Breast epithelium (tissue), 3 donors: ENCODE data around the gene PDGFA.

Experiments
- POLR2AphosphoS5 ChIP-seq, 3 donors: sonication (generic); formaldehyde crosslinking; IDR thresholded peaks; one replicate each; pipeline ENCODE4 v1.6.1; 2017; ENCODE audit warnings: antibody characterized with exemption in 3 of 3
- TF ChIP-seq, protein P1 (sequence below), 3 donors: fragments of 450-650 bp; IDR thresholded peaks; one replicate each; pipeline ENCODE4 v1.5.1; 2016 to 2017; ENCODE audit warnings: antibody characterized with exemption in 3 of 3, mild to moderate bottlenecking in 3 of 3, moderate library complexity in 3 of 3

DNA sequence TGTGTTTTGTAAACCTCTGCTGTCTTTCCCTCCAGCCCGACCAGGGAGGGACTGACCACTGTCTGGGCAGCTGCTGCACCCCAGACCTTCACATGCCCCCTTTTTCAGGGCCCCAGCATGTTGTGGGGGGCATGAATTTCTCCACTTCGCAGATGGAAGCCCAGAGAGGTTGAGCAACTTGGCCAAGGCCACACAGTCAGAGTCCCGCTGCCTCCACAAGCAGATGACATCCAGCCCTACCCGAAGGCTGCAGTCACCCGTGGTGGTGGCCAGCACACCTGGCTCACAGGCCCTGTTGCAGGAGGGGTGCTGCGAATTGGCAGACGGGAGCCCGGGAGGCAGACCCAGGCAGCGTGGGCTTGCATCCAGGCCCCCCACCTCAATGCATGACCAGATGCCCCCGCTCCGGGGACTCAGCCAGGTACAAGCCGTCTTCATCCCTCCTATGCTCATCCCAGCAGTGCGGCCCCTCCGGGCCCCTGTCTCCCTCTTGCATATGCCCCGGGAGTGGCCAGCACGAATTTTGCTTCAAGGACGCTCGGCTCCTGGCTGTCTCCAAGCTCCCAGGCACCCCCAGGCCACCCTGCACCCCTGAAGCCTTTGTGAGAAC is 36.0 kb upstream of the PDGFA start:
- TF ChIP-seq, protein P1, sequence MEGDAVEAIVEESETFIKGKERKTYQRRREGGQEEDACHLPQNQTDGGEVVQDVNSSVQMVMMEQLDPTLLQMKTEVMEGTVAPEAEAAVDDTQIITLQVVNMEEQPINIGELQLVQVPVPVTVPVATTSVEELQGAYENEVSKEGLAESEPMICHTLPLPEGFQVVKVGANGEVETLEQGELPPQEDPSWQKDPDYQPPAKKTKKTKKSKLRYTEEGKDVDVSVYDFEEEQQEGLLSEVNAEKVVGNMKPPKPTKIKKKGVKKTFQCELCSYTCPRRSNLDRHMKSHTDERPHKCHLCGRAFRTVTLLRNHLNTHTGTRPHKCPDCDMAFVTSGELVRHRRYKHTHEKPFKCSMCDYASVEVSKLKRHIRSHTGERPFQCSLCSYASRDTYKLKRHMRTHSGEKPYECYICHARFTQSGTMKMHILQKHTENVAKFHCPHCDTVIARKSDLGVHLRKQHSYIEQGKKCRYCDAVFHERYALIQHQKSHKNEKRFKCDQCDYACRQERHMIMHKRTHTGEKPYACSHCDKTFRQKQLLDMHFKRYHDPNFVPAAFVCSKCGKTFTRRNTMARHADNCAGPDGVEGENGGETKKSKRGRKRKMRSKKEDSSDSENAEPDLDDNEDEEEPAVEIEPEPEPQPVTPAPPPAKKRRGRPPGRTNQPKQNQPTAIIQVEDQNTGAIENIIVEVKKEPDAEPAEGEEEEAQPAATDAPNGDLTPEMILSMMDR (IDR thresholded peaks at IDR 0.05), result no peak
- TF ChIP-seq POLR2AphosphoS5 (IDR thresholded peaks at IDR 0.05), result no peak
